ENCODE results near the gene PIK3C2A.

The PIK3C2A gene

GRCh38 chr11:17185938-17186337 is 21.8 kb downstream of the PIK3C2A start:
- TF ChIP-seq LEF1 (IDR thresholded peaks at IDR 0.05; ENCODE audit: borderline replicate concordance) (no peak), SUZ12 (IDR thresholded peaks at IDR 0.05) (no peak), ARNT (IDR thresholded peaks at IDR 0.05) (no peak)
- POLR2A ChIA-PET, result no interaction called here
- DNase-seq (ENCODE audit: extremely low spot score), result no peak
- CTCF ChIA-PET, result no interaction called here

- POLR2A ChIA-PET, result no interaction called here
Observed at GRCh38 chr11:17184882-17185587, 22.8 kb downstream of the PIK3C2A start.

DNA sequence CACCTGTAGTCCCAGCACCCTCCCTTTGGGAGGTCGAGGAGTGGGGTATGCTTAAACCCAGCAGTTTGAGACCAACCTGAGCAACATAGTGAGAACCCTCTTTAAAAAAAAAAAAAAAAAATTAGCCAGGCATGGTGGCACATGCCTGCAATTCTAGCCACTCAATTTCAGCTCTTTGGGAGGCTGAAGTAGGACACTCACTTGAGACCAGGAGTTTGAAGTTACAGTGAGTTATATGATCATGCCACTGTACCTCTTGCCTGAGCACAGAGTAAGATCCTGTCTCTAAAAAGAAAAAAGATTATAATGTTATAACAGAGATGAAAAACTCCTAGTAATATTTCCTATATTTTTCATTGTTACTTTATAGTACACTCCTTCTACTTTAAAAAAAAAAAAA is 23.9 kb downstream of the PIK3C2A start:
- no peak for DNase-seq (ENCODE audit: extremely low spot score)
- ChIA-PET CTCF (interaction anchor here (0.6 kb wide), 1 partner anchor 56 kb away, joined by 3 read pairs; no protein-coding TSS in a partner anchor), POLR2A (no interaction called here)
- TF ChIP-seq FOXK2 (IDR thresholded peaks at IDR 0.05), result no peak
- TF ChIP-seq CTBP1 (IDR thresholded peaks at IDR 0.05; ENCODE audit: borderline replicate concordance), result no peak
- TF ChIP-seq TARDBP (IDR thresholded peaks at IDR 0.05), result no peak
- no peak for TF ChIP-seq SUZ12 (IDR thresholded peaks at IDR 0.05)
- no peak for TF ChIP-seq FOXA1 (IDR thresholded peaks at IDR 0.05)
- no peak for TF ChIP-seq FOXM1 (IDR thresholded peaks at IDR 0.05; ENCODE audit: borderline replicate concordance)
- TF ChIP-seq ELF4 (IDR thresholded peaks at IDR 0.05), result no peak
- TF ChIP-seq, protein P1, sequence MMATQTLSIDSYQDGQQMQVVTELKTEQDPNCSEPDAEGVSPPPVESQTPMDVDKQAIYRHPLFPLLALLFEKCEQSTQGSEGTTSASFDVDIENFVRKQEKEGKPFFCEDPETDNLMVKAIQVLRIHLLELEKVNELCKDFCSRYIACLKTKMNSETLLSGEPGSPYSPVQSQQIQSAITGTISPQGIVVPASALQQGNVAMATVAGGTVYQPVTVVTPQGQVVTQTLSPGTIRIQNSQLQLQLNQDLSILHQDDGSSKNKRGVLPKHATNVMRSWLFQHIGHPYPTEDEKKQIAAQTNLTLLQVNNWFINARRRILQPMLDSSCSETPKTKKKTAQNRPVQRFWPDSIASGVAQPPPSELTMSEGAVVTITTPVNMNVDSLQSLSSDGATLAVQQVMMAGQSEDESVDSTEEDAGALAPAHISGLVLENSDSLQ (IDR thresholded peaks at IDR 0.05), result no peak
- no peak for TF ChIP-seq LEF1 (IDR thresholded peaks at IDR 0.05; ENCODE audit: borderline replicate concordance)
- TF ChIP-seq ARNT (IDR thresholded peaks at IDR 0.05), result no peak
- no peak for TF ChIP-seq L3MBTL2 (conservative IDR thresholded peaks at IDR 0.05)
- no peak for TF ChIP-seq BHLHE40 (IDR thresholded peaks at IDR 0.05; ENCODE audit: borderline replicate concordance)
- TF ChIP-seq SP1 (IDR thresholded peaks at IDR 0.05), result no peak
- no peak for TF ChIP-seq ZNF384 (IDR thresholded peaks at IDR 0.05)
- TF ChIP-seq HDGF (IDR thresholded peaks at IDR 0.05; ENCODE audit: borderline replicate concordance), result no peak

More at GRCh38 chr11:17184882-17185587, 22.8 kb downstream of the PIK3C2A start:
- TF ChIP-seq ARNT (IDR thresholded peaks at IDR 0.05) (no peak), ZNF384 (IDR thresholded peaks at IDR 0.05) (no peak), TARDBP (IDR thresholded peaks at IDR 0.05) (no peak), FOXM1 (IDR thresholded peaks at IDR 0.05; ENCODE audit: borderline replicate concordance) (no peak), SP1 (IDR thresholded peaks at IDR 0.05) (no peak), LEF1 (IDR thresholded peaks at IDR 0.05; ENCODE audit: borderline replicate concordance) (no peak), FOXK2 (IDR thresholded peaks at IDR 0.05) (no peak), BHLHE40 (IDR thresholded peaks at IDR 0.05; ENCODE audit: borderline replicate concordance) (no peak), HDGF (IDR thresholded peaks at IDR 0.05; ENCODE audit: borderline replicate concordance) (no peak), ELF4 (IDR thresholded peaks at IDR 0.05) (no peak), NFRKB (IDR thresholded peaks at IDR 0.05) (no peak), SUZ12 (IDR thresholded peaks at IDR 0.05) (no peak), CTBP1 (IDR thresholded peaks at IDR 0.05; ENCODE audit: borderline replicate concordance) (no peak), L3MBTL2 (conservative IDR thresholded peaks at IDR 0.05) (no peak), FOXA1 (IDR thresholded peaks at IDR 0.05) (no peak)
- TF ChIP-seq, protein P1 (IDR thresholded peaks at IDR 0.05), result no peak
- DNase-seq (ENCODE audit: extremely low spot score), result no peak
- CTCF ChIA-PET, result no interaction called here

- TF ChIP-seq NFRKB (IDR thresholded peaks at IDR 0.05) (no peak), FOXM1 (IDR thresholded peaks at IDR 0.05; ENCODE audit: borderline replicate concordance) (no peak), TARDBP (IDR thresholded peaks at IDR 0.05) (no peak), CTBP1 (IDR thresholded peaks at IDR 0.05; ENCODE audit: borderline replicate concordance) (no peak), FOXK2 (IDR thresholded peaks at IDR 0.05) (no peak), L3MBTL2 (conservative IDR thresholded peaks at IDR 0.05) (no peak), SUZ12 (IDR thresholded peaks at IDR 0.05) (no peak), LEF1 (IDR thresholded peaks at IDR 0.05; ENCODE audit: borderline replicate concordance) (no peak), ZNF384 (IDR thresholded peaks at IDR 0.05) (no peak), ARNT (IDR thresholded peaks at IDR 0.05) (no peak), BHLHE40 (IDR thresholded peaks at IDR 0.05; ENCODE audit: borderline replicate concordance) (no peak), ELF4 (IDR thresholded peaks at IDR 0.05) (no peak), FOXA1 (IDR thresholded peaks at IDR 0.05) (no peak), SP1 (IDR thresholded peaks at IDR 0.05) (no peak), HDGF (IDR thresholded peaks at IDR 0.05; ENCODE audit: borderline replicate concordance) (no peak)
- TF ChIP-seq, protein P1 (IDR thresholded peaks at IDR 0.05), result no peak
- POLR2A ChIA-PET, result no interaction called here
- CTCF ChIA-PET, result no interaction called here
- no peak for DNase-seq (ENCODE audit: extremely low spot score)
Observed at GRCh38 chr11:17179970-17180369, 27.8 kb downstream of the PIK3C2A start.

DNA sequence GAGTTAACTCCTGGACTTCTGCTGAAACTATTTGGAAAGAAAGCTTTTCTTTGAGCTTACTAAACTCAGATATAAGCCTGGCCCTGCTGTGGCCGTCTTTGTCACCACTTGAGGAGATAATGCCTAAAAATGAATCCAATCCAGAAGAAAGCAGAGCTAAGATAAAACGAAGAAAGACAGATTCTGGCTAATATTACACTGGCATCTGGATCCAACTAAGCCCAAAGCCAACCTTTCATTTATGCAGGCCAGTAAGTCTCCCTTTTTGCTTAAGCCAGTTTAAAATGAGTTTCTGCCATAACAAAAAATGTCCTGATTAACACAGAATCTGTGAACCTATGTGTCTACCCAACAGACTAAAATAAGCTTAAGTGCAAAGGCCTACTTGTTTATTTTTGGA is 34.5 kb downstream of the PIK3C2A start:
- CTCF ChIA-PET, result interaction anchor here (0.6 kb wide), 1 partner anchor 110 kb away, joined by 3 read pairs; no protein-coding TSS in a partner anchor
- POLR2A ChIA-PET, result interaction anchor here (0.8 kb wide), 1 partner anchor 96 kb away, joined by 4 read pairs; the partner anchor contains the start of gene RPS13
- TF ChIP-seq HDGF (IDR thresholded peaks at IDR 0.05; ENCODE audit: borderline replicate concordance) (no peak), SUZ12 (IDR thresholded peaks at IDR 0.05) (no peak), ARNT (IDR thresholded peaks at IDR 0.05) (no peak), FOXM1 (IDR thresholded peaks at IDR 0.05; ENCODE audit: borderline replicate concordance) (no peak), NFRKB (IDR thresholded peaks at IDR 0.05) (no peak), FOXA1 (IDR thresholded peaks at IDR 0.05) (no peak), CTBP1 (IDR thresholded peaks at IDR 0.05; ENCODE audit: borderline replicate concordance) (no peak)
- TF ChIP-seq, protein P1 (IDR thresholded peaks at IDR 0.05), result no peak
- no peak for DNase-seq (ENCODE audit: extremely low spot score)

All from HEK293T (cell line).